HG03064 (cell line): ENCODE data around the gene LRP6.

Experiments
- ATAC-seq: cut with Tn5 transposase; IDR thresholded peaks from one replicate; pipeline ENCODE4 v1.9.1; 2021; ENCODE audit warnings: low read depth; ENCODE audit not compliant: unreplicated experiment

LRP6 gene

GRCh38 chr12:12086362-12086761 is 180.5 kb downstream of the LRP6 start:
- no peak for ATAC-seq

DNA sequence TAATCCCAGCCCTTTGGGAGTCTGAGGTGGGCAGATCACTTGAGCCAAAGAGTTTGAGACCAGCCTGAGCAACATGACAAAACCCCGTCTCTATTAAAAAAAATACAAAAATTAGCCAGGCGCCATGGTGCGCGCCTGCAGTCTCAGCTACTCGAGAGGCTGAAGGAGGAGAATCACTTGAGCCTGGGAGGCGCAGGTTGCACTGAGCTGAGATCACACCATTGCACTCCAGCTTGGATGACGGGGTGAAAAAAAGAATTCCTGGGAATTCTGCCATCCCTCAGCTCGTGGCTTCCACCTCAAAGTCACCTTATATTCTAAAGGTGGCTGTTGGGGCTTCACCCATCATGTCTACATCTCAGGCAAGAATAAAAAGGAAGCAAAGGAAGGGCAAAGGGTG is 183.2 kb downstream of the LRP6 start:
- ATAC-seq, result no peak

DNA sequence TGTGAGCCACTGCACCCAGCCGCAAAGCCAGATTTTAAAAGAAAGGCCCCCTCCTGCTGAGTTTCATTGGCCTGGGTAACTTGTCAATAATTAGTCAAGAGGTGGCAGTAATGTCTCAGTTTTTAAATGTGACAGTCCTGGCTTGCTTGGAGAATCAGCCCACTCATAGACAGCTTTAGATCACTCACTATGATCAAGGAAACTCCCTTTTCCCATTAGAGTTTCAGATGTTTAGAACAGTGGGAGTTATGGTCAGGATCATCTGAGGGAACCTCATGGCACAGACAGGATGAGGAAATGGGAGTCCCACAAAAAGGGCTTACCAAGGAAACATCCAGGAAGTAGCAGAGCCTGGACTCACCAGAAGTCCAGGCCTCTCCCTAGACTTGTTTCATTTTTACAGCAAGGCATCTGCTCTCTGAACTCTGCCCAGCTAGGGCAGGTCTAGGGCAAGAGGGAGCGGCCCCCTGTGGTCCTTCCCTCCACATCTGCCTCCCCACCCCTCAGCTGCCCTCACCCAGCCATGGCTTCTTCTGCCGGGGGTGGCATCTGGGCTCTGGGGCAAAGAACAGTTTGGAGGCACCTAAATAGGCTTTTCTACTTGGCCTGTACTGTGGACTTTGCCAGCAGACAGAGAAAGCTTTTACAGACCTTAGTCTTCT is 184.9 kb downstream of the LRP6 start:
- ATAC-seq, result no peak

GRCh38 chr12:12079291-12079690 is 187.6 kb downstream of the LRP6 start:
- no peak for ATAC-seq

DNA sequence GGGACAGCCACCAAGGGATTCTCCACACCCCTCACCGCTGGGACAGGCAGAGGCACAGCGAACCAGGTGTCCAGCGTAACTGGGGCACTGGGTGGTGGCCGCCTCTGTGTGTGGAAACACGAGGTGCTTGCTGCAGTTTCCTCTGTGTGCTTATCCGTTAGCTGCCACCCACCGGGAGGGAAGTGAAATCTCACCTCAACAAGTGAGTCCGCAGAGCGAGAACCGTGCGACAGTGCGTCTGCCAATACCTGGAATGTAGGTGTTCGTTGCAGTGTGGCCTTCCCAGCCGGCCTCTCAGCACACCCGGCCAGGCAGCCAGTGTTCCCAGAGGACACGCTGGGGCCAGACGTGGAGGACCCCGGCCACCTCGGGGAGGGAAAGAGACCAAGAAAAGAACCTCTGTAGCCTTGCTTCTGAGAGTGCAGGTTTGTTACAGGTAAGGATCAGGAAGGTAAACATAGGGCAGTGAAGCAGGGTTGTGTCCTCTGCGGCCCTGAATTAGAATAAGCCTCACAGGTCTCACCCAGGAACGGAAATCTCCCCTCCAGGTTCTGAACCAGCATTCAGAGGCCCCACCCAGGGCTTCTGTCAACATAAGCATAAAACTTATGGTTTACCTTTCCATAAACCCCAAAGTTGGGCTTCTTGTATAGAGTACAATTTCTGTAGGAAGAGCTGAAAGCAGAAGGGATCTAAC is 194.6 kb downstream of the LRP6 start:
- no peak for ATAC-seq

DNA sequence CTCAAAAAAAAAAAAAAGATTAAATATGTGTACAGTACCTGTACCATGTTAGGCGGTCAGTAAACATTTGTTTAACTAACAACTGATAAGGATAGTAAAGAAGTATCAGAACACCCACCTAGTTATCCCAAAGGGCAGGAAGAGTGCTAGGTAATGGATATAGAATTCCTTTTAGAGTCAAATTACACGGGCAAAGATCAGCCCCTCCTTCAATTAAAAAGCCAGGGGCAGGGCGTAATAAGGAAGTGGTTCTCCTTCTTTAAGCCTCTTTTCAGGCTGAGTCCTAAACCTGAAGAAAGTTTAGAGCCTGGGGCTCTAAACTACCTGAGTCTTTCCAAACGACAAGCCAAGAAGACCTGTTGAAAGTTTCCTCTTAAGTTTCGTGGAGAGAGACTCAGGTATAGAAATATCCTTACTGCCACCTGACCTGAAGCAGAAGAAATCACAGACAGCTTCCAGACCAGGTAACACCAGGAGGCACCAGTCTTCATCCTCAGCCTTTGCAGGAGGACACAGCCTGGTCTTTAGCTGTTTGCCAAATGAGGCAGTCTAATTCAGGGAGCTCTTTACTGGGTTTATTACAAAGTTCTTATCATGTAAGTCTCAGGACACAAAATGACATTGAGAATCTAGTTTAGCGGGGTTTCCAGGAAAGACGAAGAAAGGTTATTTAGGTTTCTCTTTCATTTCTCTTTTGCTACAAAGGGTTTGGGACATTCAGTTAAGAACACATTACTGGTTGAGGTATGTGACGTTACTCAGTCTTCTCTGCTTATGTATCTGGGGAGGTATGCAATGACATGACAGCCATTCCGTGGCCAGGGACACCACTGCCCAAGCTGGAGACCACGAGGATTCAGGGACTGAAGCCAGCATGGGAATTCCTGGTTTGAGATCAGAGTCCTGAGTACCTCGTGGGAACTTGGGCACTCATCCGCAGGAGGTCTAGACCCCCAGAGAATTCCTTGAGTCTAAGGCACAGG is 195.9 kb downstream of the LRP6 start, which contains the start of gene BCL2L14:
Gene BCL2L14, plus strand, starts transcription at position 266 of the 983 bp plus-strand sequence. CDS start 8,367 bp downstream, outside the sequence.
- no peak for ATAC-seq

DNA sequence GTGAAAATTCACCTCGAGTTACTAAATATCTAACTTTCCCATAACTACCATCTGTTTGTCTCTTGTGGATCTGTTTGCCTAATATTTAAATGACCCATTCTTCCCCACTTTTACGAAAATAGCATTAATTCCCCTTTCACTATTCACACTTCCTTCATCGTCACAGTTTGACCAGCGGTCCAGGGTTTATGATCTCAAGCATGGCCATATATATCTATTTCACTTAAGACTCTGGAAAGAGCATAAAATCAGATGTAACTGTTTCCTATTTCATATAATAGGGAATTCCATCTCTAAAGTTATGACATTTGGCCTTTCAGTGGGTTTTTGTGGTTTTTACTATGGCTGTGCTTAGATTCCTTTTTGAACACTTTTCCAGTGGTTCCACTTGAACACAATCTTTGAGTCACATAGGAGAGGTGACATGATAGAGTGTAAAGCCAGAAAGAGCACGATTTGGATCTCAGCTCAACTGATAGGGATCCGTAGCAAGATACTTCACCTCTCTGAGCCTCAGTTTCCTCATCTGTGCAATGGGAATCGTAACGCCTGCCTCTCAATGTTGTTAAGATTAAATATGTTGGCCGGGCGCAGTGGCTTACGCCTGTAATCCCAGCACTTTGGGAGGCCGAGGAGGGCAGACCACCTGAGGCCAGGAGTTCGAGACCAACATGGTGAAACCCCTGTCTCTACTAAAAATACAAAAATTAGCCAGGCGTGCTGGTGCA is 196.9 kb downstream of the LRP6 start:
- ATAC-seq, result no peak

DNA sequence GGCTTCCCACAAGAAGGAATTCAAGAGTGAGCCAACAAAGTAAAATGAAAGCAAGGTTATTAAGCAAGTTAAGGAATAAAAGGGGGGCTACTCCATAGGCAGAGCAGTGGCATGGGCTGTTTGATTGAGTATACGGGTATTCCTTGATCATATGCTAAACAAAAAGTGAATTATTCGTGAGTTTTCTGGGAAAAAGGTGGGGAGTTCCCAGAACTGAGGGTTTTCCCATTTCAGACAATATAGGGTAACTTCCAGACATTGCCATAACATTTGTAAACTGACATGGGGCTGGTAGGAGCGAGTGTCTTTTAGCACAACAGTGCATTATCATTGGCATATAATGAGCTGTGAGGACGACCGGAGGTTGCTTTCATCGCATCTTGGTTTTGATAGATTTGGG is 198.1 kb downstream of the LRP6 start:
- no peak for ATAC-seq
